Measurements from ENCODE around the gene CYBA. TPM values are rescaled to one million over a fixed set of nuclear protein-coding genes. Genes with fewer than 3 reads are reported as not detected.

Gene CYBA
- total and polyA plus RNA-seq, 2 donors (not counting 1 experiment from before 2014, with no cell fraction given): 701 to 1,336 TPM

GRCh38 chr16:88617268-88618031 is 33.4 kb downstream of the CYBA start:
- Histone ChIP-seq H4K20me1 (ENCODE audit: control insufficient read depth, insufficient read depth, low read length, poor library complexity, severe bottlenecking) (peaks cover 85% of the 10 kb centered on the region), H3K4me3 (ENCODE audit: control extremely low read depth in 1 of 5, extremely low read depth in 1 of 5, insufficient read depth in 1 of 5, low read depth in 2 of 5, low read length in 4 of 5) (no peak overlapping the region), H3K4me2 (replicated peaks; ENCODE audit: low read depth, low read length, poor library complexity, severe bottlenecking) (no peak overlapping the region), H3K27ac (ENCODE audit: low read length in 2 of 2) (no peak overlapping the region), H2AFZ (ENCODE audit: insufficient read depth, low read depth, low read length, poor library complexity, severe bottlenecking) (no peak overlapping the region), H3K27me3 (replicated peaks in 1 of 4; ENCODE audit: control extremely low read depth in 1 of 4, control insufficient read depth in 3 of 4, insufficient read depth in 4 of 4, low read length in 3 of 4) (no peaks in the 10 kb centered on the region), H3K79me2 (ENCODE audit: control insufficient read depth, insufficient read depth, low read length) (peaks cover 71% of the 10 kb centered on the region), H3K4me1 (ENCODE audit: control insufficient read depth in 2 of 2, insufficient read depth in 2 of 2, low read length in 2 of 2) (no peaks in the 10 kb centered on the region), H3K9me3 (ENCODE audit: control extremely low read depth in 1 of 3, control insufficient read depth in 2 of 3, insufficient read depth in 1 of 3, low read length in 2 of 3) (no peaks in the 10 kb centered on the region), H3K36me3 (replicated peaks in 1 of 2; ENCODE audit: control extremely low read depth in 1 of 2, control insufficient read depth in 1 of 2, extremely low read depth in 1 of 2, insufficient read depth in 2 of 2, low read length in 1 of 2) (peaks cover 0 to 45% of the 10 kb centered on the region in 2 experiments), H3K9ac (ENCODE audit: low read length) (no peak overlapping the region)
- no peak overlapping the region for H3K4me3 Mint-ChIP-seq
- intact Hi-C loops (cut with micrococcal nuclease): no loop called here
- no peaks in the 10 kb centered on the region for H3K4me1 Mint-ChIP-seq
- 97% methylated on average over 19 of the region's 20 CpGs for WGBS (ENCODE audit: insufficient coverage)
- ChIA-PET POLR2A (no interaction called here), CTCF (no interaction called here)
- H3K9me3 Mint-ChIP-seq (ENCODE audit: insufficient read depth): no peaks in the 10 kb centered on the region
- ATAC-seq (ENCODE audit: low read depth) (no peak), DNase-seq (no peak)
- no peak overlapping the region for H3K27ac Mint-ChIP-seq
- no peak for TF ChIP-seq CTCF (IDR thresholded peaks at IDR 0.05)
- no peak for TF ChIP-seq EZH2 (IDR thresholded peaks at IDR 0.05; ENCODE audit: borderline replicate concordance, insufficient read depth, low read depth, low read length, poor library complexity, severe bottlenecking)
- H3K27me3 Mint-ChIP-seq: no peaks in the 10 kb centered on the region

- Histone ChIP-seq H3K36me3 (replicated peaks in 1 of 2; ENCODE audit: control extremely low read depth in 1 of 2, control insufficient read depth in 1 of 2, extremely low read depth in 1 of 2, insufficient read depth in 2 of 2, low read length in 1 of 2) (peaks cover 0 to 45% of the 10 kb centered on the region in 2 experiments), H3K79me2 (ENCODE audit: control insufficient read depth, insufficient read depth, low read length) (peaks cover 75% of the 10 kb centered on the region), H3K4me2 (replicated peaks; ENCODE audit: low read depth, low read length, poor library complexity, severe bottlenecking) (no peak overlapping the region), H3K4me1 (ENCODE audit: control insufficient read depth in 2 of 2, insufficient read depth in 2 of 2, low read length in 2 of 2) (no peaks in the 10 kb centered on the region), H2AFZ (ENCODE audit: insufficient read depth, low read depth, low read length, poor library complexity, severe bottlenecking) (no peak overlapping the region), H3K4me3 (ENCODE audit: control extremely low read depth in 1 of 5, extremely low read depth in 1 of 5, insufficient read depth in 1 of 5, low read depth in 2 of 5, low read length in 4 of 5) (no peak overlapping the region), H3K9me3 (ENCODE audit: control extremely low read depth in 1 of 3, control insufficient read depth in 2 of 3, insufficient read depth in 1 of 3, low read length in 2 of 3) (no peaks in the 10 kb centered on the region), H4K20me1 (ENCODE audit: control insufficient read depth, insufficient read depth, low read length, poor library complexity, severe bottlenecking) (peaks cover 79% of the 10 kb centered on the region), H3K9ac (ENCODE audit: low read length) (no peak overlapping the region), H3K27me3 (replicated peaks in 1 of 4; ENCODE audit: control extremely low read depth in 1 of 4, control insufficient read depth in 3 of 4, insufficient read depth in 4 of 4, low read length in 3 of 4) (no peaks in the 10 kb centered on the region), H3K27ac (ENCODE audit: low read length in 2 of 2) (no peak overlapping the region)
- no peaks in the 10 kb centered on the region for H3K9me3 Mint-ChIP-seq (ENCODE audit: insufficient read depth)
- 96% methylated on average over 10 of the region's 12 CpGs for WGBS (ENCODE audit: insufficient coverage)
- TF ChIP-seq EZH2 (IDR thresholded peaks at IDR 0.05; ENCODE audit: borderline replicate concordance, insufficient read depth, low read depth, low read length, poor library complexity, severe bottlenecking) (no peak), CTCF (IDR thresholded peaks at IDR 0.05) (no peak)
- ChIA-PET CTCF (no interaction called here), POLR2A (no interaction called here)
- no peak overlapping the region for H3K27ac Mint-ChIP-seq
- intact Hi-C loops (cut with micrococcal nuclease): no loop called here
- H3K27me3 Mint-ChIP-seq: no peaks in the 10 kb centered on the region
- ATAC-seq (ENCODE audit: low read depth): no peak
- DNase-seq: no peak
- H3K4me1 Mint-ChIP-seq: no peaks in the 10 kb centered on the region
- no peak overlapping the region for H3K4me3 Mint-ChIP-seq
These were observed 34.1 kb downstream of the CYBA start for GRCh38 chr16:88616736-88617135.
